ENCODE results near the gene CDK14.

CDK14 gene

GRCh38 chr7:91235211-91235832, 639.2 kb downstream of the CDK14 start:
- Histone ChIP-seq H3K27ac (no peak overlapping the region), H3K27me3 (ENCODE audit: insufficient read depth, low read depth, severe bottlenecking) (no peaks in the 10 kb centered on the region), H3K9me3 (ENCODE audit: severe bottlenecking) (no peaks in the 10 kb centered on the region), H3K4me3 (ENCODE audit: low read depth, low read length) (no peak overlapping the region), H3K36me3 (no peaks in the 10 kb centered on the region)
- no peak for DNase-seq
- no peak for TF ChIP-seq CTCF (IDR thresholded peaks at IDR 0.05; ENCODE audit: low read depth, low read length)

GRCh38 chr7:91239171-91239604, 643.1 kb downstream of the CDK14 start:
- no peak for TF ChIP-seq CTCF (IDR thresholded peaks at IDR 0.05; ENCODE audit: low read depth, low read length)
- no peak for DNase-seq
- H3K36me3 ChIP-seq = no peaks in the 10 kb centered on the region
- H3K9me3 ChIP-seq (ENCODE audit: severe bottlenecking) = no peaks in the 10 kb centered on the region
- H3K4me3 ChIP-seq (ENCODE audit: low read depth, low read length) = no peak overlapping the region
- no peak overlapping the region for H3K27ac ChIP-seq
- no peaks in the 10 kb centered on the region for H3K27me3 ChIP-seq (ENCODE audit: insufficient read depth, low read depth, severe bottlenecking)

- no peaks in the 10 kb centered on the region for H3K27me3 ChIP-seq (ENCODE audit: insufficient read depth, low read depth, severe bottlenecking)
- DNase-seq = no peak
- H3K36me3 ChIP-seq = no peaks in the 10 kb centered on the region
- TF ChIP-seq CTCF (IDR thresholded peaks at IDR 0.05; ENCODE audit: low read depth, low read length) = no peak
- no peak overlapping the region for H3K27ac ChIP-seq
- no peaks in the 10 kb centered on the region for H3K9me3 ChIP-seq (ENCODE audit: severe bottlenecking)
- no peak overlapping the region for H3K4me3 ChIP-seq (ENCODE audit: low read depth, low read length)
Observed at GRCh38 chr7:91239772-91240171, 643.7 kb downstream of the CDK14 start.

GRCh38 chr7:91240376-91240941, 644.3 kb downstream of the CDK14 start:
- no peak for TF ChIP-seq CTCF (IDR thresholded peaks at IDR 0.05; ENCODE audit: low read depth, low read length)
- no peak overlapping the region for H3K4me3 ChIP-seq (ENCODE audit: low read depth, low read length)
- no peaks in the 10 kb centered on the region for H3K36me3 ChIP-seq
- H3K27ac ChIP-seq = no peak overlapping the region
- H3K27me3 ChIP-seq (ENCODE audit: insufficient read depth, low read depth, severe bottlenecking) = no peaks in the 10 kb centered on the region
- H3K9me3 ChIP-seq (ENCODE audit: severe bottlenecking) = no peaks in the 10 kb centered on the region
- DNase-seq = no peak

- Histone ChIP-seq H3K27ac (no peak overlapping the region), H3K27me3 (ENCODE audit: insufficient read depth, low read depth, severe bottlenecking) (no peaks in the 10 kb centered on the region), H3K9me3 (ENCODE audit: severe bottlenecking) (no peaks in the 10 kb centered on the region), H3K4me3 (ENCODE audit: low read depth, low read length) (no peak overlapping the region), H3K36me3 (no peaks in the 10 kb centered on the region)
- no peak for TF ChIP-seq CTCF (IDR thresholded peaks at IDR 0.05; ENCODE audit: low read depth, low read length)
- DNase-seq = no peak
Observed at GRCh38 chr7:91242097-91242844, 646.1 kb downstream of the CDK14 start.
